ENCODE measurements around the gene APH1A.
"Not testable (repeated sequence)": the region's sequence is repeated elsewhere in the genome, so short reads cannot be mapped to it uniquely, and the experiment has no call there.

The APH1A gene

DNA sequence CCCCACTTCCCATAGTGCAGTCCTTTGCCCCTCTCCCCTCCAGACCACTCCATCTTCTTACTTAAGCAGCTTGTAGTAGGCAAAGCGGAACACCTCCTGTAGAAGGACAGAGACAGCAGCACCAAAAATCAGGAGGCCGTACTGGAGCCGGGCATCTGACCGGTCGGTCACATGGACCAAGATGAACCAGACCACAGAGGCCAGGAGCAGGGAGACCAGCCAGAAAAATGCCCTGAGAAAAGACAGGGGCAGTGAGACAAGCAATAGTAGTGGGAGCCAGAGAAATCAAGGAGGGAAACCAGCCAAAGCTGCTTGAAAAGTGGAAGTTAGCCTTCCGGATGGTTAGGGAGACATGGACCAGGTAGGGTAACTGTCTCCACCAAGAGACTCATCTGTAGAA is 920 bp downstream of the APH1A start:
- no peak for DNase-seq

DNA sequence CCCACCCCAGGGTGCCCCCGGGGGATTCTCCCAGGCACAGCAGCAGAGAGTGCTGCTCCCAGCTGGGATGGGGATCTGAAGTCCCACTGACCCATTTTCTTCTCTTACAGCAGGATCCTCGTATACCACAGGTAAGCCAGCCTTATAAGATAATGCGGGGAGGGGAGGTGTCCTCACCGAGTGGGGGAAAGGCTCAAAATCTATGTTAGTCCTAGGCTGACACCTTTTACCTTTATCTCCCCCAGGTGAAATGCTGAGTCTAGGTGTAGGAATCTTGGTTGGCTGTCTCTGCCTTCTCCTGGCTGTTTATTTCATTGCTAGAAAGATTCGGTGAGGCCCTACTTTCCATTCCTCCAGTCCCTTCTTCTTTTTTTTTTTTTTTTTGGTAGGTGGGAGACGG is 5.3 kb downstream of the APH1A start:
- no peak for DNase-seq

DNA sequence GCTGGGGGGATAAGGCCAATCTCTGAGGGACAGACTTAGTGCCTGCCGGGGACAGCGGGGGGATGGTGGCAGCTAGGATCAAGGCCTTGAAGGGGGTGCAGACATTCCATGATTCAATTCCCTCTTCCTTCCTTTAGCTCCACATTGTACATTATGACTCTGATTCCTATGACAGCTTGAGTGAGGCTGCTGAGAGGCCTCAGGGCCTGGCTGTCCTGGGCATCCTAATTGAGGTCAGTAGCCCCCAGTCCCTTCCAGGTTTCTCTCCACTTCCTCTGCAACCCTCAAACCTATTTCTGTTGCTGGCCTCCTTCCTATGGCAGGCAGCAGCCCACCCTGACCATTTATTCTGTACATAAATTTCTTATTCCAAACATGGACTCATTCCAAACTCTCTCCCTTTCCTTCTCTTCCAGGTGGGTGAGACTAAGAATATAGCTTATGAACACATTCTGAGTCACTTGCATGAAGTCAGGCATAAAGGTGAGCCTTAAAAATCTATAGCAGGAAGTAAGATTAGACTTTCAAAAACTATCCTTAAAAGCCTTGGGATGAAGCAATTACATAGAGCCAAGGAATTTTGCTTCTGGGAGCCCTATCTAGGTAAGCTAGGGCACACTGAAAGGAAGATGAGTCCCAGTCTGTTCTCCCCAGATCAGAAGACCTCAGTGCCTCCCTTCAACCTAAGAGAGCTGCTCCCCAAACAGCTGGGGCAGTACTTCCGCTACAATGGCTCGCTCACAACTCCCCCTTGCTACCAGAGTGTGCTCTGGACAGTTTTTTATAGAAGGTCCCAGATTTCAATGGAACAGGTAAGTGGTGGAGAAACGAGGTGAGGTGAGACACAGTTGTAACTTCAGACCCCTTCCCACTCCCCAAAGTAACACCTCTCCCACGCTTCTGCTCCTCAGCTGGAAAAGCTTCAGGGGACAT is 6.2 kb downstream of the APH1A start:
- no peak for DNase-seq

DNA sequence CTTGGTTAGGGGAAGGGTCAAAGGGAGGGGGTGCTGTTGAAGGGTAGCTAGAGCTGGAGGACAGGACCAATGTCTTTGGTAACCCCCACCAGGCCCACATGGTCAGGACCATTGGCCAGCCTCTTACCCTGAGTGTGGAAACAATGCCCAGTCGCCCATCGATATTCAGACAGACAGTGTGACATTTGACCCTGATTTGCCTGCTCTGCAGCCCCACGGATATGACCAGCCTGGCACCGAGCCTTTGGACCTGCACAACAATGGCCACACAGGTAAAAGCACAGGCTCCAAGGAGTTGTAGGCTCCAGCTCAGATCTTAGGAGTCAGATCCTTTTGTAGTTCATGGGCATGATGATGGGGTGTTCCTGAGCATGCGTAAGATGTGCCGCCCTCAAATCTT is 7.4 kb downstream of the APH1A start:
- DNase-seq, result no peak

DNA sequence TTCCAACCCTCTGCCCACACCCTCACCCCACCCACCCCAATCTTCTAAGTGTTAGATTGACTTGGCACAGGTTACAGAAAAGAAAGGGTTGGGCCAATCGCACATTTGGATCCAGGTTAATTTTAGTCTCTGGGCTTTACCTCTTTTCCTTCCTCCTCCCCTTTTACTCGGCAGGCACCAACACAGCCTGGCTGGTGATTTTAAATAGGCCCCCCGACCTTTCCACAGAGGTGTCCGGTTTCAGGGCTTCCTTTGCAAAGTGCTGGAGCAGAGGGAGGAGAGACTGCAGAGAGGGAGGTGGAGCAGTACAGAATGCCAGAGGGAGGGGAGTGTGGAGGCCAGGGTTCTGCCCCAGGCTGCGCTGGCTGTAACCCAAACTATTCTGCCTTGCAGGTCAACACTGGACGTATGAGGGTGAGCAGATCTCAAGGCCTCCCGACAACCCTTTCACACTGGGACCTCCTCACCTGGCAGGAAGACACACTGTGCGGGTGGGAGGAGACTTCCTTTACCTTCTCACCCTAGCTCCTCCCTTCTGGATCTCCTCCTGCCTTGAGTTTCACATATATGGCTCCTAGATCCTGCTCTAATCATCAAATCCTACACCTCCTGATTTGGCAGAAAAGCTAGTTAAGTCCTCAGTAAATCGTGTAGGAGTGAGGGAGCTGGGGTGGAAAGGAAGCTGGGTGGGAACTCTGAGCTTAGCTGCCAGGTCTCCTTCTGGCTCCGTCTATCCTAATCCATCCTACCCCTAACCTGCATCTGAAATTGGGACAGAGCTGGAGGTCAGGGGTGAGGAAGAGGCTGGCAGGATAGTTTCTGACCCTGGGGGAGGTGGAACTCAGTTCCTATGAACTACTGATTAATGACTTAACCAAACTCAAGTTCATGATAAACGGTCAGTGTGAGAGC is 8.8 kb downstream of the APH1A start:
- no peak for DNase-seq

DNA sequence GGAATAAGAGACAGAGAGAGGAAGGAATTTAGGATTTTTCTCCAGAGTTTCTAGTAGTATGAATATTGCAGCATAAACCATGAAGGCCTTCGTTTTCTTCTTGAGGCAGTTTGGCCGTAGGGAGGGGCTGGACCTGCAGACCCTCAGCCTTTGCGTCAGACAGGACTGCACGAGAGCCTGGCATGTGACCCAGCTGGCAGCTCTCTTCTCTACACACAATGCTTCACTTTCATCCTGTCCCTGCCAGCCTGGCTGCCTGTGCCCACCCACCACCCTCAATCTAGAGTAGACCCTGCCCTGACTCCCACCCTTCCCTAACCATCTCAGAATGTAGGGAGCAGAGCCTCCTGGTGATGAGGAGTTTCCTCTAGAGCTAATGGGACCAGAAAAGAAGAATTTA is 9.6 kb downstream of the APH1A start:
- DNase-seq, result no peak

DNA sequence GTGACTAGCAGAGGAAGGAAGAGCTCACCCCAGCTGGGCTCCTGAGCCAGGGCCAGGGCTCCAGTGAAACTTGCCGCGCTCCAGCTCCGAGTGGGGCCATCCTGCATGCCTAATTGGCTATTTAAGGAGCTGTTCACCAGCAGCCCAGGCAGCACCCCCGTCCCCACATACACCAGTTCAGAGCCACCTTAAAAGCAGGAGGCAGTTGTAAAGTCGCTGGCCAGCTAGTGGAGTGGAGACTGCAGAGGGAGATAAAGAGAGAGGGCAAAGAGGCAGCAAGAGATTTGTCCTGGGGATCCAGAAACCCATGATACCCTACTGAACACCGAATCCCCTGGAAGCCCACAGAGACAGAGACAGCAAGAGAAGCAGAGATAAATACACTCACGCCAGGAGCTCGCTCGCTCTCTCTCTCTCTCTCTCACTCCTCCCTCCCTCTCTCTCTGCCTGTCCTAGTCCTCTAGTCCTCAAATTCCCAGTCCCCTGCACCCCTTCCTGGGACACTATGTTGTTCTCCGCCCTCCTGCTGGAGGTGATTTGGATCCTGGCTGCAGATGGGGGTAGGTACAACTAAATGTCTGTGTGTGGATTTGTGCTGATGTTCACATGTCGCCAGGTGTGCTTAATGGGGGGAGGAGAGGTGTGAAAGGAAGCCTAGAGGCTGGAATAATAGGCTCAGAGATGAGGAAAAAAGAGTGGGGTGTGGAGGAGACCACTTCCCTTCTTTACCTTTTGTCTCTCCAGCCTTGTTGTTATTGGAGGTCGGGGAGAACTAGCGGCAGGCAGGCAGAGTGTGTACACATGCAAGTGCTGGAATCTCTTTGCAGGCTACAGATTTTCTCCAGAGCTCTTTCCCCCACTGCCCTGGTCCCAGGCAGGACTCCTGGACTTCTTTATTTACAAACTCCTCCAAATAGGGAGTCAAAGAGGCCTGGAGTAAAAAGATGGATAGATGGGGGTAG is 10.9 kb downstream of the APH1A start, which contains the start of gene CA14:
TSS of gene CA14 (plus strand) at position 151 of the 962 bp plus-strand sequence. CDS start at position 506, 355 bp downstream.
- no peak for DNase-seq

DNA sequence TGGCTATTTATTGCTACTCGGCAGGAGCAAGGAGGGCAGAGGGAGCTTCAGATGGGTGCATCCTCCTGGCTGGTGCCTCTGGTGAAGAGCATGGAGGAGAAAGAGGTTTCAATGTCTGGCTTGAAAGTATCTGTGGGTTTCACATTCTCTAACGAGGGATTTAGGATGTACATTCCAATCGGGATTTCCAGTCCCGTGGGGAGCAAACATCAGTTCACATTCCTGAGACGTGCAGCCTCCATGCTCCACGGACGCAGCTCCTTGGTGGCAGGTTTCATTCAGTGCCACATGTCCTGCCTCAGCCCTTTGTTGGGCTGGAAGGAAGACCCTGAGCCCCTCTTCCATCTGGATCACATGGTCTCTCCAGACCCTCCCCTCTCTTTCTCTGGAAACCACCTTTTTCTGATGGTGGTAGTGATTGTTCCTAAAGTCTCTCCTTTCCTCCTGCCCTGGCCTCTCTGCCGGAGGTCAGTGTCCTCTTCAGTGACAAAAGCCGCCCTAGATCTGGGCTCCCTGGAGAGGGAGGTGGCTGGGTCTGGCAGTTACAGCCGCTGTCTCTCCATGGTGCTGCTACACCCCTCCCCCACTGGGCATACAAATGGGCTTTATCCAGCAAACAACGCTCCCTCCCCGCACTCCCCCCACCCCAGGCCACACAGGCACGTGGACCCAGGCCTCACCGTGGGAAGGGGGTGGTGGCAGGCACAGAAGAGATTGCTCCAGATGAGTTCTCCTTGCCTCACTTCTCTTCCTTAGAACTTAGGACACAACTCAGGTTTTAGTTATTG is 12.1 kb downstream of the APH1A start:
- DNase-seq, result no peak

DNA sequence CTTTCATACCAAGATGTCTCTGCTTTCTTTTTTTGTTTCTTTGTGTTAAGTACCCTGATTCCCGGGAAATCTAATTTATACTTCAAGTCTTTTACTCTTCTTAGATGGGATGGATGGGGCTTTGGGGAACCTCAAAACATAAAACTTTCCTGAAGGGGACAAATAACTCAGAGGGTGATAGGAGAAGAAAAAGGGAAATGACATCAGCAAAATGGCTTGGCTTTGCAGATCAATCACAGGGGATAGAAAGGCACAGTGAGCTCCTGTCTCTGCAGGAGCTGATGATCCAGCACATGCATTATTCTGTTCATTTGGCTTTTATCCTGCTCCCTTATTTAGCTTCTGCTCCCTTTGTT is 12.6 kb downstream of the APH1A start:
- DNase-seq, result no peak

DNA sequence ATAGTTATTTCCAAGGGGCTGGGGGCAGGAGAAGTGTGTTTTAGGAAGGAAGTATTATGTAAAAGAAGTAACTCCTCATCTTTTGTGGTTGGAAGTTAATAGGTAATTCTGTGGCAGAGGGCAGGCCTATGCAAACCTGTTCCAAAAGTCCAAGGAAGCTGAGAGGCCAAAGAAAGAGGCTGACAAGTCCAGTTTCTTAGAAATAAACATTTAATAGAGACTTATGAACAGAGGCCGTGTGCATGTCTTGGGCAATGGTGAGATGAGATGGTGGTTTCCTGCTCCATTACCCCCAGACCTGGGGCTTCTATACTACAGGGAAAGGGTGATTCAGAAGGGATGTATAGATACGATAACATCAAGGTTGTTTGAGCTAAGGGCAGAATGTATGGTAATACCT is 18.9 kb downstream of the APH1A start:
- no peak for DNase-seq

DNA sequence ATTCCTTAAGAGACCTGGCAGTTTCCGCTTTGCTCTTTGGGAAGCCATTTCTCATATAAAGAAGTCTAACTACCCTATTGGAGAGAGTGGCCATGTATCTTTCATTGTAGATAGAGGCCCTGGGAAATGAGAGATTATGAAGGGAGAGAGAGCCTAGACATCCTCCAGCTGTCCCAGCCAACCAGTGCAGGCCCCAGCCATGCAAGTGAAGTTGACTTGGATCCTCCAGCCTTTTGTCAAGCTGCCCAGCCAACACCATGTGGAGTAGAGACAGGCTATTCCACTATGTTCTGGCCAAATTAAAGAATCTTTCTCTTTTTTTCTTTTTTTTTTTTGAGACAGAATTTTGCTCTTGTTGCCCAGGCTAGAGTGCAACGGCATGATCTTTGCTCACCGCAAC is 25.8 kb downstream of the APH1A start:
- no peak for DNase-seq

DNA sequence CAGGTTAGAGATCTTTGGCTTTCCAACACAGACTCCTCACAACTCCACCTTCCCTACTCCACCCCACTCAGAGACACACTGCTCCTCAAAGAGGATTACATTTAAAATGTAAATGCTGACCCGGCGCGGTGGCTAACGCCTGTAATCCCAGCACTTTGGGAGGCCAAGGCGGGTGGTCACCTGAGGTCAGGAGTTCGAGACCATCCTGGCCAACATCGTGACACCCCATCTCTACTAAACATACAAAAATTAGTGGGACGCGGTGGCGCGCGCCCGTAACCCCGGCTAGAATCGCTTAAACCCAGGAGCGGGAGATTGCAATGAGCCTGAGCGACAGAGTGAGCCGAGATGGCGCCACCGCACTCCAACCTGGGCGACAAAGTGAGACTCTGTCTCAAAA is 31.1 kb downstream of the APH1A start:
- DNase-seq, result no peak

DNA sequence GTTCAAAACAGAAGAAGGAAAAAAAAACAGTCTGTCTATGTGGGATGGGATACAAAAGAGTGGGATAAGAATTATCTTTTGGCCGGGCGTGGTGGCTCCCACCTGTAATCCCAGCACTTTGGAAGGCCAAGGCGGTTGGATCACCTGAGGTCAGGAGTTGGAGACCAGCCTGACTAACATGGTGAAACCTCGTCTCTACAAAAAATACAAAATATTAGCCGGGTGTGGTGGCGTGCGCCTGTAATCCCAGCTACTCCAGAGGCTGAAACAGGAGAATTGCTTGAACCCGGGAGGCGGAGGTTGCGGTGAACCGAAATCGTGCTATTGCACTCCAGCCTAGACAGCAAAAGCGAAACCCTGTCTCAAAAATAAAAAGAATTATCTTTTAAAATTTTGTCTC is 31.6 kb downstream of the APH1A start:
- DNase-seq, result not testable (repeated sequence)

DNA sequence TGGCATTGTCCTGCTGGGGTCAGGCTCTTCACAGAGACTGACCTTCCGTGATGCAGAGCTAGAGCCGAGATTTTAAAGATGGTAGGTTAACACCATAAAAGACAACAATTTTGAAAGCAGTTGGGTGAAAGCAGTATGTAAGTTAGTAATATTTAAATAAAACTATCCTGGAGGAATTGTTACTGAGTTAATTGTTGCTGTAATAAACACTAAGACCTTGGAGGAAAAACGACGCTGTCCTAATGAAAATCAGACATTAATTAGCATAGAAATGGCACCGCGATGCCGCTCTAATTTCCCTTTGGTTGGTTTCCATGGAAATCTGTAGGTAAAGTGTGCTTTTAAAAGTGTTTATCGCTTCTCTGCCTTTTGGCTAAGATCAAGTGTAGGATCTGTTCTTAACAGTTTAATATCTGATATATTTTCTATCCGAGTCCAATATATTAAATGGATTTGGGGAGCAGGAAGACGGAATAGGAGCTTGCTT is 32.2 kb downstream of the APH1A start:
- DNase-seq, result no peak

DNA sequence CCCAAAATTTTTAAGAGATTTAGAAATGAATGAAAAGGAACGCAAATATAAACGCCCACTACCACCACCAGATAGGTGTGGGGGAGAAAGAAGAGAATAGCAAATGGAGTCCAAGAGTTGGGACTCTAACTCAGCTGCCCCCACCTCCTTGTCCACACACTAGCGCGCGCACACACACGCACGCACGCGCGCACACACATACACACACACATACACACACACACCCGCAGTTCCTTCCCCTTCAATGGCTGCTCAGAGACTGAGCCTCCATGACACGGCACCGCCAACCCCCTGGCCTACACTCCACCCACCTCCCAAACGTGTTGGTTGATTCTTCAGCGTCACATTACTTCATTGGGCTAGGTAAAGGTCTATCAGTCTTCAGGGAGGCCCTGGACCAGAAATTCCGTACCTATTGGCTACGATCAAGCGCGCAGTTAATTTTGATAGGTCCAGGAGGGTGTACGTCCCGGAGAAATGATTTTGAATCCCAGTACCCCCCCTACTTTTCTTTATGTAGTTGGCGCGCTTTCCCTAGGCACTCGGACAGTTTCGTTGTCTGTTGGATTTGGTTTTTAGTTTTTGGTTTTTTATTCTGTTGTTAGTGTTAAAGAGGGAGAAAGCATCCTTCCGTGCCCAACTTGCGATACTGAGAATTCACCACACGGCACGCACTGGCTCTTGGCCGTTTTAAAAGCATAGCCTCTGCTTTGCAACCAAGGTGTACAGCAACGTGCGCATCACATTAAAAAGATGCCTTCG is 32.8 kb downstream of the APH1A start, which contains the start of gene ANP32E:
TSS of gene ANP32E (minus strand) at position 261 of the 762 bp plus-strand sequence. CDS start 326 bp downstream, outside the sequence.
- DNase-seq, result peak; percentile 94

DNA sequence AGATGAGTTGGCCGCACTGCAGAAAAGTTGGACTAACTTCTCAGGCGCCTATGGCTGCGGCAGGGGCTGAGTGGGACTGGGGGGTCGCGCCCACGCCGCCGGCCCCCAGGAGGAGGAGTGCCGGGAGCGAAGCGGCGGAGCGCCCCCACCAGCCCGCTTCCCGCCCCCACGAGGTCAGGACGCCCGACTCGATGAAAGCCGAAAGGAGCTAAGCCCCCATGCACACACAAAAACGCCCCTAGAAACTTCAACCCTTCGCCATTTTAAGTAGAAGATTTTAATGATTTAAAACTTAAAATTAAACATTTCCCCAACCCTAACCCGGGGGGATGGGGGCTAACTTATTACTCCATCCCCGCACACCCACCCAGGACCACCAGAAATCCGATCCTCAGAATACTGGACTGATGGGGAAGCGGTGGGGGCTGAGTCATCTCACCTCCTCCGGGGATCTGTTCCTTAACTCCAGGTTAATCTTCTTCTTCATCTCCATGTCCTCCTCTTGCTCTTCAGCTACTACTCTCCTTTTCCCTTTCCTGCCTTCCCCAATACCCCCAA is 33.4 kb downstream of the APH1A start:
- DNase-seq, result peak; percentile 44

DNA sequence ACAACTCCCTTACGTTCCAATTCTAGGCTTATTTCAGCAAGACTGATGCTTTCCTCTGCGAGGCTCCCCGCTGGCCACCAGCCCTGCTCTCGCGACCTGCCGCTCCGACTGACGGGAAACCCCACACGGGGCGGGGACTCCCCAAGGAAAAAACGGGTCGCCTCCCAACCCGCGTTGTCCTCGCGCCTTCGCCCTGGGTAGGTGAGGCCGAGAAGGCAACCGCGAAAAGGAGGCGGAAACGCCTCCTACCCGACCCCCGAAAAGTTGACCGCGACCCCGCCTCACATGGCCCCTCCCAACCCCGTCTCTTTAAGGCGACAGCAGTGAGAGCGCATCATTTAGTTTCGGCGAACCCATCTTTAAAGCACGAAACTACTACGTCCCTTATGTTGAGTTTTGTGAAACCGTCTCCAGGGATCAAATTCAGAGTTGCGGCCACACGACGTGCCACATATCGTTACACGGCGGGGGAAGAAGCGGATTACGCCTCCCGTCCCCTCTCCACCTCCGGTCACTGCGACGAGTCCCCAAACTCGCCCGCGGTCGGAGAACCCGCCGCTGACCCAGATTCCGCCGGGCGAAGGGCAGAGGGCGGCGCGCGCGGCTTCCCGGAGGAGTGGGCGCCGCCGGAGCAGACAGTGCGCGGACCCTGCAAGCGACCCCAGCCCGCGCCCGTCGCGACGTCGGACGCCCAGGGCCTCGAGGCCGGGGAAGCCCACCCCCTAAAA is 34.1 kb downstream of the APH1A start:
- DNase-seq, result peak; percentile 82

DNA sequence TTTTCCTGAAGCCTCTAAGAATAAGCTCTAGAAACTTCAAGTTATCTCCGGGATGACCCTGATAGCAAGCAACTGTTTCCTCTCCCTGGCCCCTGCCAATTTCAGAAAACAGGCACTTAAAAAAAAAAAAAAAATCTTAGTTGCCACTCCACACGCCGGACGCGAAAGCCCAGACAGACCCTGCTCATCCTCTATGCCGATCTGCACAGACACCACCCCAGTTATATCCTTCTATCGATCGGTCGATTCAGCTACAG is 34.6 kb downstream of the APH1A start:
- DNase-seq, result no peak

DNA sequence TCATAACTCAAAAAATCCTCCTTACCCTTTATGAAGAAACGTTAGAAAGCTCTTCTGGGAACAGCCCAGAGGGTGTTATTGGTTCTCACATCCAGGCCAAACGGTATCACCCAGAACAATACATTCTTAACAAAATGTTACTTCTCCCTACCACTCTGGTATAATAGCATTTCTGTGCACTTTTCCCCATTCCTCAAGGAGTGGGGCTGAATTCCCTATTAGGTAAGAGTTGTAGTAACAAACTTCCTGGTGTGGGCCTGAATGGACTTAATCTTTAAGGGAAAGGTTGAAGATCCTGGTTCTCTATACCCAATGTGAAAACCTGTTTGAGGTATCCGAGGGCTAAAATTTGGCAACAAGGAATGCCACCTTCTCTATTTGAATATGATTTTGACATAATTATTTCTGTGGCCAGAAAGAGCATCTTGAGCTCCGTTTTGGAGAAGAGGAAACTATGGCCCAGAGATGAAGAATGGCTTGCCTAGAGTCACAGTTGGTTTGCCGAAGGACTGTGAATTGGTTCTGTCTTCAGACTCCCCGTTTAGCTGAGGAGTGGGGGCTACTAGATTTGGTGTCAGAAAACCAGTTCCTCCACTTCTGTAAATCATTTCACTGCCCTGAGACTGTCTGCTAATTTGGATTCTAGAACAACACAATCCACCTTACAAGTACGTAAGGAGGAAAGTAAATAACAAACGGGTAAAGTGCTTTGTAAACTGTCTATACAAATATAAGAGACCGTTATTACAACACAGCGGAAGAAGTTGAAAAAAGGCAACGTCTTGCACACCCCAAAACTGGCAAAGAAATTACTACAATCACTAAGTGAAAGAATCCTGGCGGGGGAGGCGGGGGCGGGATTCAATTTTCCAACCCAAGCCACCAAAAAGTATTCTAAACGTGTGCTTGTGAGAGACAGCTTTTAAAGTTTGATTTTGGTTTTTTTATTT is 35.2 kb downstream of the APH1A start:
- peak; percentile 10 for DNase-seq
